HCT116 (cell line): ENCODE measurements around the gene COL28A1.

Experiments
- ATF3 ChIP-seq: IDR thresholded peaks from 2 replicates; pipeline ENCODE4 v1.6.1; 2012
- CEBPB ChIP-seq: IDR thresholded peaks from 2 replicates; pipeline ENCODE4 v1.6.1; 2012; ENCODE audit warnings: low read depth
- CTCF ChIP-seq, 3 experiments: fragments of 200-600 bp in 1 of 3; sonication (generic) in 1 of 3; IDR thresholded peaks in 2 of 3; conservative IDR thresholded peaks in 1 of 3; 2 replicates each; pipeline ENCODE4 v1.5.1; 2012 to 2017; ENCODE audit warnings: low read depth in 2 of 3, low read length in 2 of 3, antibody characterized with exemption in 1 of 3, borderline replicate concordance in 1 of 3, control low read depth in 1 of 3, mild to moderate bottlenecking in 1 of 3, mixed read lengths in 1 of 3, mixed run types in 1 of 3, moderate library complexity in 1 of 3; ENCODE audit not compliant: insufficient read depth in 1 of 3
- POLR2A ChIP-seq: IDR thresholded peaks from 2 replicates; pipeline ENCODE4 v1.7.0; 2011; ENCODE audit warnings: borderline replicate concordance; ENCODE audit not compliant: insufficient read depth, insufficient read length; ENCODE audit errors: extremely low read depth
- POLR2AphosphoS5 ChIP-seq: IDR thresholded peaks from 2 replicates; pipeline ENCODE4 v1.6.1; 2011; ENCODE audit warnings: mild to moderate bottlenecking, low read depth, low read length, moderate library complexity
- REST ChIP-seq: IDR thresholded peaks from 2 replicates; pipeline ENCODE4 v1.6.1; 2012; ENCODE audit warnings: low read depth
- SIN3A ChIP-seq: IDR thresholded peaks from 2 replicates; pipeline ENCODE4 v1.6.1; 2012; ENCODE audit warnings: low read depth
- YY1 ChIP-seq: IDR thresholded peaks from 2 replicates; pipeline ENCODE4 v1.6.1; 2011; ENCODE audit warnings: low read length, low read depth, moderate library complexity, mild to moderate bottlenecking; ENCODE audit not compliant: insufficient replicate concordance; ENCODE audit errors: extremely low read depth

- TF ChIP-seq CTCF (IDR thresholded peaks at IDR 0.05 in 2 of 3, conservative IDR thresholded peaks at IDR 0.05 in 1 of 3; ENCODE audit: borderline replicate concordance in 1 of 3, insufficient read depth in 1 of 3, low read depth in 2 of 3, low read length in 2 of 3) = no peak
- no peak for TF ChIP-seq SIN3A
- no peak for TF ChIP-seq POLR2A
- no peak for TF ChIP-seq ATF3
- TF ChIP-seq YY1 = no peak
- TF ChIP-seq POLR2AphosphoS5 = no peak
- TF ChIP-seq CEBPB = no peak
- TF ChIP-seq REST = no peak
These were observed 217.1 kb downstream of the COL28A1 start for GRCh38 chr7:7318601-7319000.
